Endothelial cell of umbilical vein (primary cell): ENCODE measurements around the gene SELENOH.

Experiments used
- EZH2 ChIP-seq: IDR thresholded peaks from 2 replicates; pipeline ENCODE4 v1.6.1; 2012; ENCODE audit warnings: borderline replicate concordance, low read depth, mild to moderate bottlenecking, moderate library complexity, low read length, inconsistent platforms; ENCODE audit not compliant: severe bottlenecking
- GATA2 ChIP-seq: IDR thresholded peaks from 2 replicates; pipeline ENCODE4 v1.7.0; 2011; ENCODE audit warnings: low read depth, mild to moderate bottlenecking, moderate library complexity, mixed read lengths, low read length; ENCODE audit not compliant: insufficient read length, insufficient read depth
- JUN ChIP-seq: IDR thresholded peaks from 2 replicates; pipeline ENCODE4 v1.6.1; 2011; ENCODE audit warnings: borderline replicate concordance, low read depth; ENCODE audit not compliant: insufficient read length, insufficient read depth
- POLR2A ChIP-seq: IDR thresholded peaks from 2 replicates; pipeline ENCODE4 v1.6.1; 2012; ENCODE audit warnings: low read depth, mild to moderate bottlenecking, control low read depth, low read length
- POLR2AphosphoS5 ChIP-seq: IDR thresholded peaks from 2 replicates; pipeline ENCODE4 v1.6.1; 2012; ENCODE audit warnings: low read depth, mild to moderate bottlenecking, control low read depth, low read length, moderate library complexity; ENCODE audit not compliant: insufficient read depth
- TF ChIP-seq, protein P1 (sequence below), 2 donors: IDR thresholded peaks; 1 replicate in 1 of 2; 2 replicates in 1 of 2; pipeline ENCODE4 v1.5.1; 2011; ENCODE audit warnings: low read length in 2 of 2, mild to moderate bottlenecking in 2 of 2, moderate library complexity in 2 of 2, control low read depth in 1 of 2, inconsistent platforms in 1 of 2, low read depth in 1 of 2; ENCODE audit not compliant: insufficient read depth in 1 of 2; ENCODE audit errors: extremely low read depth in 1 of 2
- TF ChIP-seq, protein P2 (sequence below): IDR thresholded peaks from 2 replicates; pipeline ENCODE4 v1.6.1; 2011; ENCODE audit not compliant: insufficient read depth, insufficient read length

DNA sequence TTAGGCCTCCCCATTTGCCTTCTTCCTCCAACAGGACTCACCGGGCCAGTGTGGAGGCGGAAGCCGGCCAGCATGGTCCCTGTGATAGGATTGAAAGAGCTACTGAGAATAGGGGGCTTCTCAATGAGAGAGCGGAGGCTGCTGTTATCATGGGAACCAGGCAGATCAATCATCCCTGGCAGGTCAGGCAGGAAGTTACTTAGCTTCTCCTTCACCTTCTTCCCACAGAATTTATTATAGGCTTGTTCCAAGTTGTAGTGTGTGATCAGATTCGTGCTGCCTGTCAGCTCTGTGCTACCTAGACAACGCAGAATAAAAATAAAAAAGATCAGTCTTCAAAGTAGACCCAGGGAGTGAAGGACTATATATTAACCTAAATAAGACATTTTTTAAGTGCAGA, 36.4 kb upstream of the SELENOH start:
- TF ChIP-seq, protein P1, sequence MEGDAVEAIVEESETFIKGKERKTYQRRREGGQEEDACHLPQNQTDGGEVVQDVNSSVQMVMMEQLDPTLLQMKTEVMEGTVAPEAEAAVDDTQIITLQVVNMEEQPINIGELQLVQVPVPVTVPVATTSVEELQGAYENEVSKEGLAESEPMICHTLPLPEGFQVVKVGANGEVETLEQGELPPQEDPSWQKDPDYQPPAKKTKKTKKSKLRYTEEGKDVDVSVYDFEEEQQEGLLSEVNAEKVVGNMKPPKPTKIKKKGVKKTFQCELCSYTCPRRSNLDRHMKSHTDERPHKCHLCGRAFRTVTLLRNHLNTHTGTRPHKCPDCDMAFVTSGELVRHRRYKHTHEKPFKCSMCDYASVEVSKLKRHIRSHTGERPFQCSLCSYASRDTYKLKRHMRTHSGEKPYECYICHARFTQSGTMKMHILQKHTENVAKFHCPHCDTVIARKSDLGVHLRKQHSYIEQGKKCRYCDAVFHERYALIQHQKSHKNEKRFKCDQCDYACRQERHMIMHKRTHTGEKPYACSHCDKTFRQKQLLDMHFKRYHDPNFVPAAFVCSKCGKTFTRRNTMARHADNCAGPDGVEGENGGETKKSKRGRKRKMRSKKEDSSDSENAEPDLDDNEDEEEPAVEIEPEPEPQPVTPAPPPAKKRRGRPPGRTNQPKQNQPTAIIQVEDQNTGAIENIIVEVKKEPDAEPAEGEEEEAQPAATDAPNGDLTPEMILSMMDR (IDR thresholded peaks at IDR 0.05; ENCODE audit: extremely low read depth in 1 of 2, insufficient read depth in 1 of 2, low read depth in 1 of 2, low read length in 2 of 2), result no peak
- TF ChIP-seq POLR2AphosphoS5, result no peak
- no peak for TF ChIP-seq EZH2
- no peak for TF ChIP-seq GATA2
- TF ChIP-seq POLR2A, result no peak
- TF ChIP-seq, protein P2, sequence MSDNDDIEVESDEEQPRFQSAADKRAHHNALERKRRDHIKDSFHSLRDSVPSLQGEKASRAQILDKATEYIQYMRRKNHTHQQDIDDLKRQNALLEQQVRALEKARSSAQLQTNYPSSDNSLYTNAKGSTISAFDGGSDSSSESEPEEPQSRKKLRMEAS, result no peak
- TF ChIP-seq JUN, result no peak
